Ovary (tissue), 3 donors: ENCODE results near the gene DNAH8.

Experiments used
- CTCF ChIP-seq, 3 donors: fragments of 450-650 bp in 2 of 3; fragments of 200-600 bp in 1 of 3; IDR thresholded peaks; one replicate each; pipeline versions ENCODE4 v1.5.1 to v1.8.0; 2016 to 2022; ENCODE audit warnings: antibody characterized with exemption in 3 of 3, mild to moderate bottlenecking in 1 of 3
- POLR2A ChIP-seq: fragments of 450-650 bp; IDR thresholded peaks from one replicate; pipeline ENCODE4 v1.6.1; 2017; ENCODE audit warnings: antibody characterized with exemption, mild to moderate bottlenecking, moderate library complexity
- donor health status: DM: no; HTN: no; CAD: no.

DNA sequence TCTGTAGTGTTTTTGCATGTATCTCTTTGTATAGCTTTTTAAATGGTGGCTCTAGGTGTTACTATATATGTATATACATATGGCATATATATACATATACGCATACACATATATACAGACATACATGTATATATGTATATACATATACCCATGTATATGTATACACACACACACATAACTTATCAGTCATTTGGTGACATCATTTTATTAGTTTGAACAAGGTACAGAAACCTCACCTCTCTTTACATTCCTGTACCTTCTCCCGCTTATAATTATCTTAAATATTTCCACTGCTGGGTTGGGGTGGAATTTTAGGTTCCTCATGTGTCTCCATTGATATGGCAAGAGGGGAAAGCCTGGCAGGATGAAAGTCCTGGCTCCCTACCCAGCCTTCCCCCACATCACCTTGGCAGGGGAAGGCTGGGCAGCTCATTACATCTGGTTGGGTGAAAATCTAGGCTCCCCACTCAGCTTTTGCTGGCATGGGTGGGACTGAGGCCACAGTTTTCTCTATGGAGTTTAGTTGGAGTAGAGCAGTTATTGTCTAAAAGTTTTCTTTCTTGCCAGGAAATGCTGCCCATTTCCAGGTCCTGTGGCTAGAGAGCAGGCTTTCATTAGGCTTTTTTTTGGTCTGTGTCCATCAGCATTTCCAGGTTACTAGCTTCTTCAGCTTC, 19.7 kb upstream of the DNAH8 start:
- TF ChIP-seq CTCF (IDR thresholded peaks at IDR 0.05) (no peak), POLR2A (no peak)
